ENCODE data around the gene RASL10B. TPM values are rescaled to one million over a fixed set of nuclear protein-coding genes. Genes with fewer than 3 reads are reported as not detected.

Gene RASL10B
- total and polyA plus RNA-seq, 10 of the 15 experiments (the other 5 are each of a cell fraction or from before 2014, with no cell fraction given) = not detected

GRCh38 chr17:35788477-35789368 lies 57.3 kb downstream of the RASL10B start:
- Histone ChIP-seq H3K4me2 (ENCODE audit: control insufficient read depth, insufficient read depth) (no peak overlapping the region), H3K27ac (ENCODE audit: control insufficient read depth, insufficient read depth) (no peak overlapping the region), H3K9me3 (replicated peaks; ENCODE audit: control insufficient read depth, insufficient read depth, low read length) (no peaks in the 10 kb centered on the region), H3K4me1 (ENCODE audit: control insufficient read depth, insufficient read depth, low read length) (no peaks in the 10 kb centered on the region), H3K79me2 (ENCODE audit: control insufficient read depth, insufficient read depth, low read length) (no peaks in the 10 kb centered on the region), H3K4me3 (no peak overlapping the region), H3K9ac (ENCODE audit: control insufficient read depth, insufficient read depth, low read length) (no peak overlapping the region), H3K27me3 (replicated peaks in 1 of 2; ENCODE audit: control insufficient read depth in 2 of 2, insufficient read depth in 2 of 2, low read length in 1 of 2) (peaks cover 2 to 8% of the 10 kb centered on the region in 2 experiments; a peak in 2 of 4 replicates), H2AFZ (ENCODE audit: control insufficient read depth, low read depth, low read length) (no peak overlapping the region), H4K20me1 (ENCODE audit: control insufficient read depth, insufficient read depth) (no peaks in the 10 kb centered on the region), H3K36me3 (ENCODE audit: control insufficient read depth in 2 of 2, insufficient read depth in 2 of 2, low read length in 1 of 2) (no peaks in the 10 kb centered on the region)
- ATAC-seq (no peak), DNase-seq (ENCODE audit: low read depth, low spot score) (no peak), FAIRE-seq (no peak)
- POLR2A ChIA-PET = no interaction called here
- intact Hi-C loops (cut with micrococcal nuclease; ENCODE audit: unreplicated experiment) (no loop called here), in situ Hi-C loops (cut with MboI) (no loop called here)
- SMC1A ChIA-PET (ENCODE audit: uncharacterized antibody, unreplicated experiment) = interaction anchor here (1.2 kb wide), 1 partner anchor 25 kb away, joined by 3 read pairs; no protein-coding TSS in a partner anchor
- 15% methylated on average over 2 of the region's 2 CpGs for WGBS (ENCODE audit: insufficient coverage, insufficient replicate concordance, low lambda C conversion rate, missing lambda C conversion rate)
- RAD21 ChIA-PET (ENCODE audit: unreplicated experiment) = no interaction called here
- no TSS peak for BruUV-seq (replicated peaks)
- CTCF ChIA-PET = interaction anchor here (2.2 kb wide), 1 partner anchor 25 kb away, joined by 7 read pairs; no protein-coding TSS in a partner anchor
- TF ChIP-seq CREB1 (IDR thresholded peaks at IDR 0.05; ENCODE audit: low read depth) = no peak
- TF ChIP-seq MTA3 (IDR thresholded peaks at IDR 0.05; ENCODE audit: borderline replicate concordance, low read length) = no peak
- no peak for TF ChIP-seq TCF12 (IDR thresholded peaks at IDR 0.05; ENCODE audit: low read depth, low read length)

DNA sequence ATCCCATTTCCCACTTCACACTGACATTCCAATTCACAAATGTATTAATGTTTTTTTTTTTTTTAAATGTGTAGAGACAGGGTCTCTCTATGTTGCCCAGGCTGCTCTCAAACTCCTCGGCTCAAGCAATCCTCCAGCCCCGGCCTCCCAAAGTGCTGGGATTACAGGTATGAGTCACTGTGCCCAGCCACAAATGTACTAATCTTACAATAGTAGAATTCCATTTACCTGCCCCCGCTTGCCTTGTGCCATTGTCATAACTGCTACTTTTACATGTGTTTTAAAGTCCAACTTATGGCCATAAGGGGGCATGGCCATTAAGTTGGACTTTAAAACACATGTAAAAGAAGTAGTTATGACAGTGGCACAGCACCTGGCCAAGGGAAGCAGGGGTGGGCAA lies 59.4 kb downstream of the RASL10B start:
- ChIA-PET POLR2A (no interaction called here), RAD21 (ENCODE audit: unreplicated experiment) (no interaction called here), SMC1A (ENCODE audit: uncharacterized antibody, unreplicated experiment) (no interaction called here), CTCF (no interaction called here)
- WGBS (ENCODE audit: insufficient coverage, insufficient replicate concordance, low lambda C conversion rate, missing lambda C conversion rate) = 66% methylated on average over 3 of the region's 3 CpGs
- no peak for FAIRE-seq
- Histone ChIP-seq H4K20me1 (ENCODE audit: control insufficient read depth, insufficient read depth) (no peaks in the 10 kb centered on the region; the same call in 1 of the 2 replicates), H3K27ac (ENCODE audit: control insufficient read depth, insufficient read depth) (no peak overlapping the region), H3K4me1 (ENCODE audit: control insufficient read depth, insufficient read depth, low read length) (peaks cover 3% of the 10 kb centered on the region), H3K36me3 (ENCODE audit: control insufficient read depth in 2 of 2, insufficient read depth in 2 of 2, low read length in 1 of 2) (no peaks in the 10 kb centered on the region), H3K9me3 (replicated peaks; ENCODE audit: control insufficient read depth, insufficient read depth, low read length) (no peaks in the 10 kb centered on the region), H2AFZ (ENCODE audit: control insufficient read depth, low read depth, low read length) (no peak overlapping the region), H3K4me2 (ENCODE audit: control insufficient read depth, insufficient read depth) (no peak overlapping the region), H3K27me3 (replicated peaks in 1 of 2; ENCODE audit: control insufficient read depth in 2 of 2, insufficient read depth in 2 of 2, low read length in 1 of 2) (peaks cover 12% of the 10 kb centered on the region in 2 experiments), H3K79me2 (ENCODE audit: control insufficient read depth, insufficient read depth, low read length) (no peaks in the 10 kb centered on the region), H3K4me3 (no peak overlapping the region), H3K9ac (ENCODE audit: control insufficient read depth, insufficient read depth, low read length) (no peak overlapping the region)
- BruUV-seq (replicated peaks) = no TSS peak
- in situ Hi-C loops (cut with MboI) (no loop called here), intact Hi-C loops (cut with micrococcal nuclease; ENCODE audit: unreplicated experiment) (no loop called here)
- ATAC-seq = no peak
- DNase-seq (ENCODE audit: low read depth, low spot score) = no peak
- no peak for TF ChIP-seq POLR2A (IDR thresholded peaks at IDR 0.05; ENCODE audit: low read depth, low read length)
- TF ChIP-seq ZNF207 (IDR thresholded peaks at IDR 0.05; ENCODE audit: borderline replicate concordance) = no peak
- TF ChIP-seq USF2 (IDR thresholded peaks at IDR 0.05; ENCODE audit: borderline replicate concordance, low read depth, low read length) = no peak
- TF ChIP-seq SREBF1 (IDR thresholded peaks at IDR 0.05; ENCODE audit: low read length) = no peak
- TF ChIP-seq SPI1 (IDR thresholded peaks at IDR 0.05; ENCODE audit: borderline replicate concordance, insufficient read depth, low read depth, low read length) = no peak
- TF ChIP-seq, protein P1, sequence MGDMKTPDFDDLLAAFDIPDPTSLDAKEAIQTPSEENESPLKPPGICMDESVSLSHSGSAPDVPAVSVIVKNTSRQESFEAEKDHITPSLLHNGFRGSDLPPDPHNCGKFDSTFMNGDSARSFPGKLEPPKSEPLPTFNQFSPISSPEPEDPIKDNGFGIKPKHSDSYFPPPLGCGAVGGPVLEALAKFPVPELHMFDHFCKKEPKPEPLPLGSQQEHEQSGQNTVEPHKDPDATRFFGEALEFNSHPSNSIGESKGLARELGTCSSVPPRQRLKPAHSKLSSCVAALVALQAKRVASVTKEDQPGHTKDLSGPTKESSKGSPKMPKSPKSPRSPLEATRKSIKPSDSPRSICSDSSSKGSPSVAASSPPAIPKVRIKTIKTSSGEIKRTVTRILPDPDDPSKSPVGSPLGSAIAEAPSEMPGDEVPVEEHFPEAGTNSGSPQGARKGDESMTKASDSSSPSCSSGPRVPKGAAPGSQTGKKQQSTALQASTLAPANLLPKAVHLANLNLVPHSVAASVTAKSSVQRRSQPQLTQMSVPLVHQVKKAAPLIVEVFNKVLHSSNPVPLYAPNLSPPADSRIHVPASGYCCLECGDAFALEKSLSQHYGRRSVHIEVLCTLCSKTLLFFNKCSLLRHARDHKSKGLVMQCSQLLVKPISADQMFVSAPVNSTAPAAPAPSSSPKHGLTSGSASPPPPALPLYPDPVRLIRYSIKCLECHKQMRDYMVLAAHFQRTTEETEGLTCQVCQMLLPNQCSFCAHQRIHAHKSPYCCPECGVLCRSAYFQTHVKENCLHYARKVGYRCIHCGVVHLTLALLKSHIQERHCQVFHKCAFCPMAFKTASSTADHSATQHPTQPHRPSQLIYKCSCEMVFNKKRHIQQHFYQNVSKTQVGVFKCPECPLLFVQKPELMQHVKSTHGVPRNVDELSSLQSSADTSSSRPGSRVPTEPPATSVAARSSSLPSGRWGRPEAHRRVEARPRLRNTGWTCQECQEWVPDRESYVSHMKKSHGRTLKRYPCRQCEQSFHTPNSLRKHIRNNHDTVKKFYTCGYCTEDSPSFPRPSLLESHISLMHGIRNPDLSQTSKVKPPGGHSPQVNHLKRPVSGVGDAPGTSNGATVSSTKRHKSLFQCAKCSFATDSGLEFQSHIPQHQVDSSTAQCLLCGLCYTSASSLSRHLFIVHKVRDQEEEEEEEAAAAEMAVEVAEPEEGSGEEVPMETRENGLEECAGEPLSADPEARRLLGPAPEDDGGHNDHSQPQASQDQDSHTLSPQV (IDR thresholded peaks at IDR 0.05) = no peak
- no peak for TF ChIP-seq YBX1 (IDR thresholded peaks at IDR 0.05)

Measured in GM12878 (cell line).